Activated CD4-positive, alpha-beta T cell treated with anti-CD3 and anti-CD28 coated beads, Interleukin-10, Interleukin-2, amounts not matched to agents 100 ng/mL and 50 ng/mL, durations not matched to agents 16 hours and 8 hours (primary cell): ENCODE measurements around the gene CDH26.
A peak's percentile ranks its signal among the peaks of the same experiment; 100 is the strongest.

Source experiments
- DNase-seq: peaks from one replicate; pipeline ENCODE4 v3.0.0-alpha.2; 2020

Gene CDH26

GRCh38 chr20:60049601-60050000 lies 91.4 kb downstream of the CDH26 start:
- DNase-seq, result no peak

DNA sequence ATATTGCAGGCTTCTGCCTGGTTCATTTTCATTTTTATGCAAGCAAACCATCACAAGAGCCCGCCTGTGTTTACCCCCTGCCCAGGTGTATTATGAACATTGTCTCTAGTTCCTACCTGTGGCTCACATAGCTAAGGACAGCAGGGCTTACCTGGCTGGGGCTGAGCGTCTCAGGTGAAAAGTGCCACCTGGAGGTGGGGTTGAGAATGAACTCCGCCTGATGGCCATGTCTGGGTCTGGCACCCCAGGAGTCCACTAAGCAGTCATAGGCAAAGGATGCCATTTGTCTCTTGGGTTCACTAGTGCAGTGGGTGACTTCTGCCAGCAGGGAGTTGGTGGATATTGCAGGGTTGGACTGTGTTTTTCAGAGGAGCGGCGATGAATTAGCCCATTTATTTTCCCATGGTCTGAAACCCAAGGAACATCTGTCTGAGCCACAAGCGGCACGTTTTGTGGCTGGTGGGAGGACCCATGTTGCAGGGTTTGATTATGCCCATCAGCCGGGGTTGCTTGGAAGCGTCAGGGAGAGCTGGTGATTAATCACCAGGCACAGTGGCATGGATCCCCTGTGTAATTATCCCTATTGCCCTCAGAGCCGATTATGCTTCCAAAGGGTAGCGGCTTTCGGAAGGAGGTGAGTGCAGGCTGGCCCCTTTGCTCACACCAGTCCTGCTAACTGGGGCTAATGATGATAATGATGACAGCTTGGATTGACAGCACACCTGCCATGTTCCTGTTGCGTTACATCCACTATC lies 92.1 kb downstream of the CDH26 start:
- DNase-seq, result peak; percentile 8

- DNase-seq, result no peak
Measured at GRCh38 chr20:60051911-60052310, 93.7 kb downstream of the CDH26 start.

DNA sequence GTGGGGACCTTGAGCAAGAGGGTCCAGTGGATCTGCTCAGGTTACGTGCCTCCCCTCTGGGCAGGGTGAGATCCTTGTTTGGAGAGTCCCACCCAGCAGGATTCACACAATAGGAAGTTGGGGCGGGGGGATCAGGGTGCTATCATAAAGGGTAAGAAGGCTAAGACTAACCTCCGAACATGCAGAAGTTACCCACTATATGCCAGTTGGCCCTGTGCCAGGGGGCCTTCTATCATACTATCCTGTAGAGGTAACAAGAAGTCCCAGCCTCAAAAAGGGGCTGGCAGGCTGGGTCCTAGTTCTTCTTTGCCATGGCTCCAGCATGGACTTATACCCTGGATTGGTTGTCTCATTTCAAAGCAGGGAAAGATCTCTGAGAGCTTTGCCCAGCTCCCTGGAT lies 94.1 kb downstream of the CDH26 start:
- no peak for DNase-seq

DNA sequence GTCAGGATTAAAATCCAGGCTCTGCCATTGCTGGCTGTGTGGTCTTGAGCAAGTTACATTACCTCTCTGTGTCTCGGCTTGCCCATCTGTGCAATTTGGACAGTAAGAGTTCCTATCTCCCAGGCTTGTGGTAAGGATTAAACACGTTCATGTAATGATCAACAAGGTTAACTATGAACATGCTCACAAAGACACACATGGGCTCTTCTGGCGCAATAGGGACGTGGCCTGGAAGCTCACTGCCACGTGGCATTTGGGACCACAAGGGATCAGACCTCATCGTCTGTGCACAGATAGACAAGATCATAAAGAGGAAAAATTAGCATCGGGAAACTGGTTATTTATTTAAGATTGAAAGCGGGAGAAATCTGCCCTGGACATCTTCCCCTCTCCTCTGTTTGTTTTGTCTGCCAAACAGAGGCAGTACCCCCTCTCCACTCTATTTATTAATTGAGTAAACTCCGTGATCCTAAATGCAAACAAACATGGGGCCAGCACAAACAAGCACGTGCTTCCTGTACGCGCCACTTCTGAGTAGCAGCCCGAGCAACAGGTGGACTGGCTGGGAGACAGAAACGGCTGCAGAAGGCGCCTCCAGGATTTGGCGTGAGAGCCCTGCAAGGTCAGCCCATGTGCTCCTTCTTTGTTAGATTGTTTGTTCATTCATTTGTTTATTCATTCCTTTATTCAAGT lies 95.0 kb downstream of the CDH26 start:
- no peak for DNase-seq

- DNase-seq, result no peak
Measured at GRCh38 chr20:60053818-60054190, 95.6 kb downstream of the CDH26 start.

GRCh38 chr20:60054716-60055634 lies 96.8 kb downstream of the CDH26 start:
- DNase-seq, result no peak

DNA sequence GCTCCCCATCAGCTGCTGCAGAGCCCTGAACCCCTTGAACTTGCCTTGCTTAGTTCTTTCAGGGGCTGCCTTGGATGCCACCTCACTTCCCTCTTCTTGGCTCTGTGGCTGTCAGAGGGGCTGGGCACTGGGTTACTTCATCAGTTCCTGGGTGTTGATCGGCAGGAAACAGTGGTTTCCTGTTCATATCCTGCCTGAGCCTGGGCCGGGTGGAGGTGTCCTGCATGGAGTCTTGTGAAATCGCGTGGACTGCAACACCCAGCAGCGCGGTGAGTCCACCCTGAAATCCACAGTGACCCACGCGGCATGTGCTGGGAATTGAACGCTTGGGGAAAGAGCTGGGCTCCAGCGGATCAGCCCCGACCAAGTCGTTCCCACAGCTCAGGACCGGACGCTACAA lies 97.5 kb downstream of the CDH26 start:
- peak; percentile 87 for DNase-seq

GRCh38 chr20:60056407-60057122 lies 98.3 kb downstream of the CDH26 start:
- DNase-seq, result peak; percentile 41

- DNase-seq, result peak; percentile 88
Measured at GRCh38 chr20:60057123-60057865, 99.1 kb downstream of the CDH26 start.

DNA sequence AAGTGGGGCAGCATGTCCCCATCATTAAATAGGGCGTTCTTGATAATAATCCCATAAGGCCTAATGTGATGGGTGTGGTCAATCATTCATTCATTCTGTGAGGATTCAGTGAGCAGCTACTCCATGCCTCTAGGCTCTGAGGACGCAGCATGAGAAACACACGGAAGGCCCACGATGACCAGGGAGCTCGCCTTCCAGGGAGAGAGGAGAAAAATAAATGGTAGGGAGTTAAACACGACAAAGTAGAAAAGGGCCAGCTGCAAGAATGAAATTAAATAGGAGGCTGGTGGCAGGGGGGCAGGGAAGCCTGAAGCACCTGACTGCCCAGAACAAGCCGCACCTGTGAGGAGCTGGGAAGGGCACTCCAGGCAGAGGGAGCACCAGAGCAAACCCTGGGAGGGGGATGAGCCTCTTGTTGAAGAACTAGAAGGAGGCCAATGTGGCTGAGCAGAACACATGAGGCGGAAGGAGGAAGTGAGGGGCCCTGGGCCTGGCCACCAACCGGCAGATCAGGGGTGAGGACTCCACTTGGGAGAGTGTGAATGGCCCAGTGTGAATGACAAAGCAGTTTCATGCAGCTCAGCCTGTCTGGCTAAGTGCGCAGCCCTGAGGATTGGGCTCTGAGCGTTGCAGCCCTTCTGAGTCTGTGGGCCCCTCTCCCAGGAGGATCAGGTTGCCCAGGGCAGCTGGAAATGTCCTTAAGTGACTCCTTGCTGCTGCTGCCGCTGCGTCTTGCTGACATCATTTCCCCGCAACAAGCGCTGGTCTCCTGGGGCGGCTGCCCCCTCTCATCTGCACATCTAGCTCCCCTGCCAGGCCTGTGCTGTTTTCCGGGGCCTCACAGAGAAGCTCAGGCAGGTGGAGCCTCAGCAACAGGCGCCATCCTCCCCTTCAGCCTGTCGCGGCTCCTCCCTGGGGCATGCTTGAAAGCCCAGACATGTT lies 99.9 kb downstream of the CDH26 start:
- DNase-seq, result peak; percentile 58

DNA sequence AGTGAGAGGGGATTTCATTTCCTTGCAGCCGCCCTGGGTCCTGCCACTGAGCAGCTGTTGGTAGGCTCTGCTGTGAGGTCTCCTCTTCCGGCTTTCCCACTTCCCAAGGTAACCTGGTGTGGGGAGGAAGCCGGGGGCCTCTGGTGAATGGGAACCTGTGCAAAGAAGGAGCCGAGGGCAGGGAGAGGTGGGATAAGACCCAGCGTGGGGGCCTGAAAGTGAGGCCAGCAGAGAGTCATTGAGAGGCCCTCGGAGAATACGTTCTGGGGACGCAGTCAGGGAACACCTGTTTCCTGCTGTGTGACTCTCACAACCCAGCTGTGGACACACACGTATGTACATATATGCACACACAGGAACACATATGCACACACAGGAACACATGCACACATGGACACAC lies 100.7 kb downstream of the CDH26 start:
- no peak for DNase-seq

GRCh38 chr20:60060006-60060557 lies 101.9 kb downstream of the CDH26 start:
- no peak for DNase-seq

- no peak for DNase-seq
Measured at GRCh38 chr20:60060593-60060992, 102.4 kb downstream of the CDH26 start.

DNA sequence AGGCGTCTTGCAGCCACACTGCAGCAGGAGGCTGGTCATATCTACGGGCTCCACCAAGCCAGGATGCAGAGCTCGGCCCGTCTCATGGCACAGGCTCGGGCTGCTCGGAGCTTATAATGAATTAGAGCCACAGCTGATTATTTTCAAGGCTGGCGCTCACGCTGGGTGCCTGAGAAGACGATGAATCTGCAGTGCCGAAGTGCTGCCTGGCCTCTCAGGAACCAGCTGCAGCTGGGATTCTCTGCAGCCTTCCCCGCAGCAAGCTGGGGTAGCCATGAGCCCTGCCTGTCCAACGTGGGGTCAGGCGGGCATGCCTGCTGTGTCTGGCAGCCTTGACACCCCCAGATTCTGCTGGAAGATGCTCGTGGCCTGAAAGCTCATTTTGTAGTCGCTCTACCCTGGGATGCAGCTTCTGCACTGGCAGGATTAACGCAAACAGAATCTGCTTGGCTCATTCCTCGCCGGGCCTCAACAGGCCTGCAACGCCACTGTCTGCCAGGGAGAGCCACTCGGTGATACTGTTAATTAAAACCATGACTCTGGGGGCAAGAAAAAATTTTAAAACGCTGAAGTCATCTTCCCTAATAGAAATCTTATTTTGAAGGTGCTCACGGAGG lies 104.3 kb downstream of the CDH26 start:
- DNase-seq, result no peak

DNA sequence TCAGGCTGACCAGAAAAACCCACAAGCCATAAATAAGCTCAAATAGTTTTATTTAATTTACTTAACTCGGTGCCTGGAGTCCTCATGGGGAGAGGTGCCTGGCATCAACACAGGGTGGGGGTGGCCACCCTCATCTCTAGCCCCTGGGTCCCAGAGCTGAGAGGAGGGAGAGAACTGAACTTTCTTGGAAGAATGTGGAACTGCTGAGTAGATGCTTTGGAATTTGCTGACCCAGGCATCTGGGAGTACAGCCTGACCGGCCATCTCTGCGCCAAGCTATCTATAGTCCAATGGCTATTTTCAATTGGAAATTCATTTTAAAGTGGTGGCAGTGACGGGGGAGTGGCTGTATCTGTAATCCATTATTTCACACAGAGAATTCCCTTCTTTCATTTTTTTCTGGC lies 104.8 kb downstream of the CDH26 start:
- no peak for DNase-seq

DNA sequence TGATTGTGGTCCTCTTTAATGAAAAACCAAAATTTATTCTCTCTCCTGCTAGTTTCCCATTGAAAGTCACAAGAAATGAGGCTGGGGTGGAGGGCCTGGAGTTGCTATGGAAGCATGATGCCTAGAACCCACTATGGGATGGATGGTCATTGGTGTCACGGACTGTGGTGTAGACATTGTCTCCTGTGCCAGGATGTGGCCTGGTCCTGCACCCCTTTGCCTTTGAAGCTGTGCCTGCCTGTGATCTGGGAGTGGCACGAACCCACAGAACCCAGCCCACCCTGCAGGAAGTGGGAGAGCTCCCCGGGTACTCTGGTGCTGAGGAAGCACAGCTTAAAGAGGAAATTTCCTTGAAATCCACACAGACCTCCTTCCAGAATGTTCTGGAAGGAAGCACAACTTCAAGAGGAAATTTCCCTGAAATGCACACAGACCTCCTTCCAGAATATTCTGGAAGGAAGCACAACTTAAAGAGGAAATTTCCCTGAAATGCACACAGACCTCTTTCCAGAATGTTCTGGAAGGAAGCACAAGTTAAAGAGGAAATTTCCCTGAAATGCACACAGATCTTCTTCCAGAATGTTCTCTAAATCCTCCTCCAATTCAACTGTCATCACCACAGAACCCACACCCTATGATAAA lies 105.6 kb downstream of the CDH26 start:
- no peak for DNase-seq
